Hematopoietic multipotent progenitor cell treated with erythropoietin and hydrocortisone succinate and interleukin-3 and kit ligand, for 4 days (in vitro differentiated cells): ENCODE results near the gene SETD3.
"Not testable (repeated sequence)": the region's sequence is repeated elsewhere in the genome, so short reads cannot be mapped to it uniquely, and the experiment has no call there.

Experiments
- DNase-seq: peaks from one replicate; pipeline ENCODE4 v3.0.0-alpha.2; 2015

SETD3 gene

DNA sequence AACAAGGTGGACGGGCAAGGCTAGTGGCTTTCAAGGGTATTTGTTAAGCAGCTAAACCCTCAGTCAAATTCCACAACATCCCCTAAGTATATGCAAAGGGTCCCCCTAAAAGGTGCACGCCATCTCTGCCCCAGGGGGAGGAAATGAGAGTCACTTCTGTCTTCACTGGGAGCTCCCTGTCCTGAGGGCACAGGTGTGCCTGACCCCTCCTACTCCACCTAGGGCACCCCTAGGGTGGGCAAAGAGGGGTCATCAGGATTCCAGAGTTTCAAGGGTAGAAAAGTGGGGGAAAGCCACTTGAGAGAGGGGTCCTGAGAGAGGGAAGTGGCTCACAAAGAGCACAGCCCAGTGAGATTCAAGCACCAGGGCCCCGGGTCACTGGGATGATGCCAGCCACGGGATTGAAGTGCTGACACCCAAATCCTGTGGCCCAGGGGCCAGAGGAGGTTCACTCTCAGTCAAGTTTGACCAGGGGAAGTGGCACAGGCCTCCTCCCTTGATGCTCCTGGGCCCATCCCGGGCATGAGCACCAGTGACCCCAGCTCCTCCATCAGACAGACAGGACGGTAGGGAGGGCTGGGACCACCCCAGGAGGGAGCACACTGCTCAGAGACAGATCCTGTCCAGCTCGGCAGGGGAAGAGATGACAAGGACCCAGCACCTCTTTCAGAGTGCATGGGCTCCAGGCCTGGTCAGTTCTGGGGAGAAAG is 126.3 kb downstream of the SETD3 start:
- DNase-seq: no peak

GRCh38 chr14:99352688-99353280 is 127.9 kb downstream of the SETD3 start:
- DNase-seq: no peak

DNA sequence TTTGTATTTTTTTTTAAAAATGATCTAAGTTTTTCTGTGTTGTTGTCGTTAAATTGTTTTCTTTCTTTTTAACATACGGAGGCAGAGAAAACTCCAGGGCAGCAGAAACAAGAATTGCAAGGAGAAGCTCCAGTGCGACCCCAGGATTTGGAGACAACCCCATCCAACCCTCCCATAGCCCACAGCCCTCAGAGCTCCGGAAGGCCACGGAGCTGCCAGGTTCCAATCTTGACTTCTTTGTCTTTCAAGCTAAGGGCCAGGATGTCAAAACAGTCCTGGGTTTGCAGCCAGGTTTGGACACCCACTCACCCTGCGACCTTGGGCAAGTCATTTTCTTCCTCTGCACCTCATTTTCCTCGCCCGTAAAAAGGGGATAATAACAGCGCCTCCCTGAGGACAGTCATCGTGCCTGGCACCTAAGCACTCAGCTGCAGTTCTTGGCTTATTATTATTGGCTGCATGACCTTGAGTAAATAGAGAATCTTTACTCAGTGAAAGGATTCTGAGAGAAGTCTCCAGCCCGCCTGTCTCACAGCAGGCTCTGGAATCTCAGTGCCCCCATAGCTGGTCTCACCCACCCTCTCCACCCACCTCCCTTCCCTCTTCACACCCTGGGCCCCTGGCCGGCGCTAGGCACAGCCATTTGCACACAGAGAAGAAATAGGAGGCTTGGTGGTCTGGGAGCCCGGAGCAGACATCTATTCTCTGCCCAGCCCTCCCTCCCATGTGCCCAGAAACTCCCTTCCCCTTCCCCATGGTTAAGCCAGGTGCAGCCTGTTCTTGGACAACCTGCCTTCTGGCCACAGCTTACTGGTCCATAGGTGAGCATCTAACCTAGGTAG is 129.3 kb downstream of the SETD3 start:
- no peak for DNase-seq

- DNase-seq: no peak
These were observed 129.9 kb downstream of the SETD3 start for GRCh38 chr14:99350751-99351150.

DNA sequence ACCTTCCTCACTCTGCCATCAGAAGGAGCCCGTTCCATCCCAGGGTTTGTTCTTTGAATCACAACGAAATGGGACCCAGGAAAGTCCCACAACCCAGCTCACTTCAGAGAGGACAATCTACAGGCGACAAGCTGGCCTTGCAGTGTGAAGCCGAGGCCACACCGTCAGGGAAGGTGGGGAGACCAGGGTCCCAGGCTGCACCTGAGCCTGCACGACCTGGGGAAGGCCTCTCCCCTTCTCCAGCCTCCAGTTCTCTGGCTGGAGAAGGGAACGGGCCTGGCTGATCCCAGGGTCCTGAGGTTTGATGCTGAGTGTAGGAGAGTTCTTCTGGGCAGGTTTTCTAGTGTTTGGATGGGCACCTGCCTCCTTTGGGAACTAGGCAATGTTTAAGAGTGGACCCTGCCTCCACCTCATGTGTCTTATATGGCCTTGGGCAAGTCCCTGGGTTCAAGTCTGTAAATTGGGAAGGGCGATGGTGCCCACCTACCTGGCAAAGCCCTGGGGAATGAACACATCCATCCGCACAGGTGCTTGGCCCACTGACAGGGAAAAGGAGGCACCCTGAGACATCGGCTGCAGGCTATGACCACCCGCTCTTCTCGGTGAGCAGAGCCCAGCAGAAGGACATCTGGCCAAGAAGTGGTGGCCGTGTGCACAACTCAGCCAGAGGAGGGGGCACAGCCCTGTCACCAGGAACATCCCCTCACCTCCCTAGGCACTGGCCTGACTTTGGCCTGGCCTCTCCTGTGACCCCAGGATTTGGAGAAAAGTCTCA is 130.8 kb downstream of the SETD3 start:
- no peak for DNase-seq

DNA sequence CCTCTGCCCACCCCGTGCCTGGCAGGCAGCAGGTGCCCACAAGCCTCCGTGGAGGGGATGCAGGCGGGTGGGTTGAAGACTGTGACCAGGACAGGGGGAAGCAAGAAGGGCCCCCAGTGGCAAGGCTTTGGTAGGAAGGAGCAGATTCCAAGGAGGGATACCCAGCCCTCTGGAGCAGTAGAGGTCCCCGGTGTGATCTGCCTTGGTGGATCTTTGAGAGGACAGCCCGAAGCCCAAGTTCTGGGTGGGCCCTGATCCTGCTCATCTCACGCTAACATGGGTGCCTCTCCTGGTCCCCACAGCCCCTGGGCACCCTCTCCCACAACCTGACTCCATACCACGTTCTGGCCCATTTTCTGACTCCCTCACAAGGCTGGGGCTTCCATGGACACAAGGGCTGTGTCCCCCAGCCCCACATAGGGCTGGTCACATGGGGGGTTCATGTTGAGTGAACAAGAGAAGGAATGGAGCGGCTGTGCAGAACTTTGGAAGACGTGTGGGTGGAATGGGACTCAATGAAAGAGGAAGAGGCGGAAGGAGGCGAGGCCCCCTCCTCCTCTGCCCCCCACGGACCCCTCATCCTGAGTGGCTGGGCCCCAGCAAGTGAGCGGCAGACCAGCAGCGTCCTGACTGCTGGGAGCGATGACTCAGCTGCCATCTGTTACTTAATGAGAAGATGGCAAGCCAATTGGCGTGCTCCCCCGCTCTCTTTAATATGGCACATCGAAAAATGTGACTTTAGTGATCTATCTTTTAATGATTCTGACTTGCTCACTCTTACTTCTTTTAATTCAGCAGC is 131.6 kb downstream of the SETD3 start:
- peak; percentile 3 for DNase-seq

DNA sequence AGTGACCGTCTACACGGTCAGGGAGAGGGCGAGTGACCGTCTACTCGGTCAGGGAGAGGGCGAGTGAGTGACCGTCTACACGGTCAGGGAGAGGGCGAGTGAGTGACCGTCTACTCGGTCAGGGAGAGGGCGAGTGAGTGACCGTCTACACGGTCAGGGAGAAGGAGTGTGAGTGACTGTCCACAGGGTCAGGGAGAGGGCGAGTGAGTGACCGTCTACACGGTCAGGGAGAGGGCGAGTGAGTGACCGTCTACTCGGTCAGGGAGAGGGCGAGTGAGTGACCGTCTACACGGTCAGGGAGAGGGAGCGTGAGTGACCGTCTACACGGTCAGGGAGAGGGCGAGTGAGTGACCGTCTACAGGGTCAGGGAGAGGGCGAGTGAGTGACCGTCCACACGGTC is 132.4 kb downstream of the SETD3 start:
- DNase-seq: not testable (repeated sequence)
